Choroid plexus epithelial cell (primary cell): ENCODE measurements around the gene CHPF.

Source experiments
- DNase-seq: peaks from one replicate; pipeline ENCODE4 v3.0.0-alpha.2; 2010; ENCODE audit warnings: low read depth
- H3K4me3 ChIP-seq: 2 replicates; pipeline ENCODE4 v1.5.1; 2011; ENCODE audit warnings: low read depth, mild to moderate bottlenecking, control low read depth, low read length, moderate library complexity
- TF ChIP-seq, protein P1 (sequence below): conservative IDR thresholded peaks from 2 replicates; pipeline ENCODE4 v1.5.1; 2011; ENCODE audit warnings: low read depth, mild to moderate bottlenecking, control low read depth, inconsistent platforms, low read length, moderate library complexity

The CHPF gene

DNA sequence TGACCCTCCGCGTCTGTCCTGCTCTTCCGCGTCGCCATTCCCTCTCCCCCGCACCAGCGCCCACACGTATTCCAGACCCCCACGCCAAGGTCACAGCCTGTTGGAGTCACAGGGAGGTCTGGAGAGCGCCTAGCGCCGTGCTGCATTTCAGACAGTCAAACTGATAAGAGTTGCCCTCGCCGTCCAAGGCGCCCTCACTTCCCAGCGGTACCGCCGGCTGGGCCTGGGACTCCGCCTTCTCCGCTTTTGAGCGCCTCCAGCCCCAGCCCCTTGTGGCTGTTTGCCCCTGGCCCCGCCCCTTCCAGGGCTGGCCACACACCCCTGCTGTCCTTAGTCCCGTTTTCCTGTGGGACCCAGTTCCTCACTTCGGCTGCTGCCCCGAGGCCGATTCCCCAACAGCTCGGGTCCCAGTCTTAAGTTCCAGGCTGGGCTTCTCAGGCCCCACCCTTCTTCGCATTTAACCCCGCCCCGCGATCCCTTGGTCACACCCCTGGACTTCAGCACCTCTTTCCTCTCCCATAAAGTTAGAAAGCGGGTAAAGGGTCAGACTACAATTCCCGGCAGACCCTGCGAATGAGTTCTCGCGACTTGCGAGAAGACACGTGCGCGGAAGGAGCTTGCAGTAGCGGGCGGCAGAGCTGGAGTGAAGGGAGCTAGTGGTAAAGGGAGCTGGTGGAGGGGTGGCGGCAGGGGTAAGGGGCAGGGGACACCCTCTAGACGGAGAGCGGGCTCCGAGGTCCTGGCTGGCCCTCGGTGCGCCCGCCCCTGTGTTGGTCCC is 45.1 kb downstream of the CHPF start, which contains the start of gene GMPPA:
GMPPA (plus strand) TSS at position 612 of the 778 bp plus-strand sequence. CDS start 1,085 bp downstream, outside the sequence.
- peak; percentile 99 for DNase-seq

DNA sequence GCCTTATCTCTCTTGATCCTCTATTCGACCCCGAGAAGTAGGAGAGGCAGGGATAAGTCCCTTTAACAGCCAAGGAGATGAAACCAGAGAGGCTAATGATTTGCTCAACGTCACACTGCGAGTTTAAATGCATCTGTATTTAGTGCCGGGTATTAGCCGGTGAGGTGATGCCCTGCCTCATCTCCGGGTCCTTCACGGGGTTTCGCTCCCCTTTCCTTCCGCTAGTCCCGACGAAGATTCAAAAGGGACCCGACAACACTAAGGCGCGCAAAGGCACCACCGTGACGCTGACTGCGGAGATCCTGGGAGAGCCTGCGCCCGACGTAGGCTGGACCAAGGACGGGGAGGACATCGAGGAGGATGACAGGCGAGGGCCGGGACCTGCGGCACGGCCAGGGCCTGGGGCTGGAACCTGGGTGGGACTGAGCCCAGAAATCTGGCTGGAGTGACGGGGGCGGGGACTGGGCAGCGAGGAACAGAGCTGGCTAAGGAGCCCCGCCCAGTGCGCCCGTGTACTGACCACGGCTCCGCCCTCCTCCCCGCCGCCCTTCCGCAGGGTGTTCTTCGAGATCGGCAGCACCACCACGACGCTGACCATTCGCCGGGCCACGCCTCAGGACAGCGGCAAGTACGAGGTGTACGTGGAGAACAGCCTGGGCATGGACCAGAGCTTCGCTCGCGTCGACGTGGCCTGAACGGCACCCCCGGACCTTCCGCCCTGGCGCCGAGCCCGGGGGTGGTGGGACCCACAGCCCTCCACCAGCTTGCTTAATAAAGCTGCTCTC is 45.9 kb downstream of the CHPF start:
- peak; percentile 84 for DNase-seq
- H3K4me3 ChIP-seq, result peak overlapping the region; percentile 84
- TF ChIP-seq, protein P1, sequence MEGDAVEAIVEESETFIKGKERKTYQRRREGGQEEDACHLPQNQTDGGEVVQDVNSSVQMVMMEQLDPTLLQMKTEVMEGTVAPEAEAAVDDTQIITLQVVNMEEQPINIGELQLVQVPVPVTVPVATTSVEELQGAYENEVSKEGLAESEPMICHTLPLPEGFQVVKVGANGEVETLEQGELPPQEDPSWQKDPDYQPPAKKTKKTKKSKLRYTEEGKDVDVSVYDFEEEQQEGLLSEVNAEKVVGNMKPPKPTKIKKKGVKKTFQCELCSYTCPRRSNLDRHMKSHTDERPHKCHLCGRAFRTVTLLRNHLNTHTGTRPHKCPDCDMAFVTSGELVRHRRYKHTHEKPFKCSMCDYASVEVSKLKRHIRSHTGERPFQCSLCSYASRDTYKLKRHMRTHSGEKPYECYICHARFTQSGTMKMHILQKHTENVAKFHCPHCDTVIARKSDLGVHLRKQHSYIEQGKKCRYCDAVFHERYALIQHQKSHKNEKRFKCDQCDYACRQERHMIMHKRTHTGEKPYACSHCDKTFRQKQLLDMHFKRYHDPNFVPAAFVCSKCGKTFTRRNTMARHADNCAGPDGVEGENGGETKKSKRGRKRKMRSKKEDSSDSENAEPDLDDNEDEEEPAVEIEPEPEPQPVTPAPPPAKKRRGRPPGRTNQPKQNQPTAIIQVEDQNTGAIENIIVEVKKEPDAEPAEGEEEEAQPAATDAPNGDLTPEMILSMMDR, result no peak

More for the DNA sequence above, 45.1 kb downstream of the CHPF start, which contains the start of gene GMPPA:
- H3K4me3 ChIP-seq, result peak within 1 kb of the TSS; percentile 84
- TF ChIP-seq, protein P1, result peak; percentile 5

DNA sequence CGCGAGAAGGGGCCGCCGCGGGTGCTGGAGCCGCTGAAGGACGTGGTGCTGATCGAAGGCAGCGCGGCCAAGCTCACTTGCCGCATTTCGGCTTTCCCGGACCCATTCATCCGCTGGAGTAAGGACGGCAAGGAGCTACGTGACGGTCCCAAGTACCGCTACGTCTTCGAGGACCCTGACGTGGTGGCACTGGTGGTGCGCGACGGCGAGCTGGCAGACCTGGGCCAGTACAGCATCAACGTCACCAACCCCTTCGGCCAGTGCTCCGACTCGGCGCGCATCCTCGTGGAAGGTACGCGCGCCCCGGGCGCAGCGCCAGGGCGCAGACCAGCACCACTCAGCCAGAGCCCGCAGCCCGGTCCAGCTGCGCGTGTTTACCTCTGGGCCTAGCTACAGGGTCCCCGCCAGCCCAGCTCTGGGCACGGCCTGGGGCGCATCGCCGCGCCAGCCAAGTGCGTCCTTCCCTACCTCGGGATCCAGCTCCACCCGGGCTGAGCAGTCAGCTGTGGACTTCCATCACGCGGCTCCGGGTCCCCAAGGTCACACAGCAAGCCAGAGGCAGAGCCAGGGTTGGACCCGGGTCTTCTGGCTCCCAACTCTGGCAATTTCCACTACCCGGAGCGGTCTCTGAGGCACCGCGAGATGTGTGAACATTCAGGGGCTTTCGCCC is 46.6 kb downstream of the CHPF start:
- DNase-seq, result peak; percentile 28

DNA sequence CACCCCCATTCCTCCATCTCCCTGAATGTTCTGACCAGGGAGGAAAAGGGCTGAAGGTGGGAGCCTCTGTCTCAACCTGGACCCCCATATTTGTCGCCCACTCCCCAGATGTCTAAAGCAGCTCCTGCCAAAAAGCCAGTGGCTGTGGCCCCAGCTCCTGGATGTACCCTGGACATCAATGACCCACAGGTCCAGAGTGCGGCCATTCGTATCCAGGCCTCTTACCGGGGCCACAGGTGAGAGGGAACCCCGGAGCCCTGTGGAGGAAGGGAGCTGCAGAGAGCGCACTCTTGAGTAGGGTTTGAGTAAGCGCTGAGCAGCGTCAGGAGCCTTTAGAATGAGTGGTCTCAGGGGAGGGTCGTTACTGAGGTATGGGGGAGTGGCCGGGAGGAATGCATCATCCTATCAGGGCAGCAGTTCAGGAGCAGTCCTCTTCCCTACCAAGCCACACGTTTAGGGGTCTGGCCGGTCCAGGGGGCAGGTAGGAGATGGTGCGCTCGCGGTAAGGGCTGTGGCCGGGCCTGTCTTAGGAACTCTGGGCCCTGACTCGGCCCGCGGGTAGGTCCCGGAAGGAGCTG is 47.3 kb downstream of the CHPF start:
- no peak overlapping the region for H3K4me3 ChIP-seq
- TF ChIP-seq, protein P1, result no peak
- no peak for DNase-seq

More for the DNA sequence above, 46.6 kb downstream of the CHPF start:
- TF ChIP-seq, protein P1, result no peak
- no peak overlapping the region for H3K4me3 ChIP-seq

DNA sequence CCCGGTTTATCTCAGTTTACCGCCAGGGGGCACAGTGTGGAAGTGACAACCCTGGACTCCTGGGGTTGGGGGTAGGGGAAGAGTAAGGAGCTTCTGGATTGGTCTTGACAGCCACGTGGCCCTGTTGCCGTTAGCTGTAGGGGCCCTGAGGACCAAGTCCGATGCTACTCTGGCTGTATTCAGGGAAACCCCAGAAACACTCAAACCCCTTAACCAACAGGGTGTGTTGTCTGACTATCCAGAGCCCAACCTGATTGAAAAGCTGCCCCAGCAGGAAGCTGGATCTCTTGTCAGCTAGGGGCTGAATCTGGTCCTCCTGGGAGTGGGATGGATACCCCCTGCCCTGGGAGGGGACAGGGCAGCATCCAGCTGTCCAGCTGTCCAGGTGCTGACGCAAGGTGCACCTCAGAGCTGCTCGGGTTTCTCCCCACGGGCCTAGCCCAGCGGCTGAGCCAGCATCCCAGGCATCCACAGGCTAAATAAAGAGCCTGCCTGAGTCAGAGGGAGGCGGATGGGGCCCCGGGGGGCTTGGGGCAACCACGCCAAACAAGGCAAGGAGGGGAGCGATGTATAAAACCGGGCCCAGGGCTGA is 48.0 kb downstream of the CHPF start:
- TF ChIP-seq, protein P1, result peak; percentile 77
- no peak overlapping the region for H3K4me3 ChIP-seq
- peak; percentile 82 for DNase-seq

DNA sequence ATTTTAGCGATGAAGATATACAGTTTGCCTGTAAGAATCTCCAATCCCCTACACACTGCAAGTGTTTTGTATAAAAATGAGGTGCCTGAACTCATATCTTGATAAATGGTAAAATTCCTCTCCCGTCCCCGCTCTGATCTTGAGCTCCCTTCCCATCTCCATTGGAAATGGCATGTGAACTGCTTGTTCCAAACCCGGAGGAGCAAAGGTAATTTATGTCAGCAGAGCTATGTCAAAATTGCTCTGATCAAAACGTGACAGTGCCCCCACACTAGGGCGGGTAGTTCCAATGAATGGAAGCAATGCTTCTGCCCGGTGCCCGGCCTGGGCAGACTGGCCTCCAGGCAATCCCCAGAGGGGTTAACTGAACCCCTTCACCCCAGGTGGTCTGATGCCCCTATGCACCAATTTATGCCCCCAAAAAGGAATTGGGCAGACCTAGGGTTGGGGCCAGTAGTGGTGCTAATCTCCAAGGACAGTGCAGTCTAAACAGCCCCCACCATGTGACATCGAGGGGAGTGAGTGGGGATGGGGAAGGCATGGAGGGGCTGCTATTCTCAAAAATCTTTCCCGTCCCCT is 48.6 kb downstream of the CHPF start:
- no peak for DNase-seq
- H3K4me3 ChIP-seq, result no peak overlapping the region
- TF ChIP-seq, protein P1, result no peak
